Fibroblast of lung (primary cell): ENCODE data around the gene CXCR3. TPM values are rescaled to one million over a fixed set of nuclear protein-coding genes. Genes with fewer than 3 reads are reported as not detected.

ENCODE experiments used
- DNase-seq, 2 donors: peaks; one replicate each; pipeline versions ENCODE4 v3.0.0 to v3.0.0-alpha.2; 2010; ENCODE audit warnings: low read depth in 2 of 2
- H2AFZ ChIP-seq: 2 replicates; pipeline ENCODE4 v1.5.1; 2012; ENCODE audit warnings: low read length, control low read depth, inconsistent platforms
- H3K27ac ChIP-seq: 2 replicates; pipeline ENCODE4 v1.5.1; 2011; ENCODE audit warnings: low read length, control low read depth; ENCODE audit not compliant: insufficient read depth
- H3K27me3 ChIP-seq: 2 replicates; pipeline ENCODE4 v1.5.1; 2011; ENCODE audit warnings: mild to moderate bottlenecking, low read length; ENCODE audit not compliant: control insufficient read depth, insufficient read depth
- H3K36me3 ChIP-seq: 2 replicates; pipeline ENCODE4 v1.5.1; 2011; ENCODE audit warnings: low read length; ENCODE audit not compliant: control insufficient read depth, insufficient read depth
- H3K4me1 ChIP-seq: 2 replicates; pipeline ENCODE4 v1.5.1; 2011; ENCODE audit warnings: low read length; ENCODE audit not compliant: control insufficient read depth, insufficient read depth; ENCODE audit errors: extremely low read depth
- H3K4me2 ChIP-seq: 2 replicates; pipeline ENCODE4 v1.5.1; 2011; ENCODE audit warnings: low read length, control low read depth; ENCODE audit not compliant: insufficient read depth; ENCODE audit errors: extremely low read depth
- H3K4me3 ChIP-seq, 4 experiments: fragments of 200-600 bp in 1 of 4; sonication (generic) in 1 of 4; replicated peaks in 1 of 4; 2 replicates each; pipeline ENCODE4 v1.5.1; 2011 to 2016; ENCODE audit warnings: low read length in 4 of 4, low read depth in 3 of 4, mild to moderate bottlenecking in 3 of 4, control low read depth in 2 of 4, inconsistent platforms in 1 of 4, mixed read lengths in 1 of 4; ENCODE audit not compliant: insufficient read depth in 1 of 4; ENCODE audit errors: control extremely low read depth in 1 of 4
- H3K79me2 ChIP-seq: 2 replicates; pipeline ENCODE4 v1.5.1; 2012; ENCODE audit warnings: mild to moderate bottlenecking, low read length, inconsistent platforms; ENCODE audit not compliant: control insufficient read depth, insufficient read depth
- H3K9ac ChIP-seq: 2 replicates; pipeline ENCODE4 v1.5.1; 2011; ENCODE audit warnings: mild to moderate bottlenecking, low read length, control low read depth; ENCODE audit not compliant: insufficient read depth
- H3K9me3 ChIP-seq: 2 replicates; pipeline ENCODE4 v1.5.1; 2012; ENCODE audit warnings: low read depth, low read length; ENCODE audit not compliant: control insufficient read depth, insufficient read depth
- H4K20me1 ChIP-seq: 2 replicates; pipeline ENCODE4 v1.5.1; 2011; ENCODE audit warnings: low read length; ENCODE audit not compliant: control insufficient read depth, insufficient read depth; ENCODE audit errors: extremely low read depth
- CTCF ChIP-seq, 2 donors: IDR thresholded peaks in 1 of 2; conservative IDR thresholded peaks in 1 of 2; 1 replicate in 1 of 2; 2 replicates in 1 of 2; pipeline ENCODE4 v1.5.1; 2011 to 2012; ENCODE audit warnings: low read length in 2 of 2, control low read depth in 1 of 2, inconsistent platforms in 1 of 2, low read depth in 1 of 2, mild to moderate bottlenecking in 1 of 2
- EZH2 ChIP-seq: IDR thresholded peaks from 2 replicates; pipeline ENCODE4 v1.5.1; 2012; ENCODE audit warnings: low read length, control low read depth, mild to moderate bottlenecking; ENCODE audit errors: missing control alignments
- polyA minus RNA-seq: library from RNA; depleted of rRNA, polyadenylated mRNA; stranded (reverse); fragments of >200 nt; gene quantifications from 2 replicates; pipeline ENCODE4 v1.2.3, GENCODE V29; 2011; ENCODE audit warnings: low replicate concordance
- polyA plus RNA-seq, 2 donors: library from polyadenylated mRNA; depleted of rRNA in 1 of 2; stranded (reverse) in 1 of 2; unstranded in 1 of 2; fragments of >200 nt; gene quantifications; 2 replicates each; pipeline ENCODE4 v1.2.1, GENCODE V29; 2011 to 2012; ENCODE audit warnings: missing spikeins in 1 of 2
- total RNA-seq: library from RNA; depleted of rRNA; stranded (reverse); fragments of >200 nt; gene quantifications from 2 replicates; pipeline ENCODE4 v1.2.1, GENCODE V29; 2014

The CXCR3 gene
- total RNA-seq (not detected in 2 replicates), polyA plus RNA-seq (not detected in 2 replicates), polyA minus RNA-seq (not detected in 2 replicates)
- not detected in 2 replicates for polyA plus RNA-seq (2012)

GRCh38 chrX:71618303-71618721 is at the start of gene CXCR3:
TSS of gene CXCR3 (minus strand) at chrX:71618511. CDS start at chrX:71618449, 62 bp downstream.
- H3K4me3 ChIP-seq = no peak within 1 kb of the TSS
- H3K27me3 ChIP-seq = no peaks in the 10 kb centered on the region
- no peaks in the 10 kb centered on the region for H3K79me2 ChIP-seq
- peak in 1 of 2 donors; percentile 44 for DNase-seq
- no peak within 1 kb of the TSS for H3K4me2 ChIP-seq
- H3K9me3 ChIP-seq = no peaks in the 10 kb centered on the region
- H3K36me3 ChIP-seq = no peaks in the 10 kb centered on the region
- no peak within 1 kb of the TSS for H2AFZ ChIP-seq
- H3K27ac ChIP-seq = no peak within 1 kb of the TSS
- TF ChIP-seq EZH2 (no peak), CTCF (conservative IDR thresholded peaks at IDR 0.05 in 1 of 2, IDR thresholded peaks at IDR 0.05 in 1 of 2; ENCODE audit: low read depth in 1 of 2, low read length in 2 of 2) (no peak)
- peaks cover 3% of the 10 kb centered on the region for H3K4me1 ChIP-seq
- no peak within 1 kb of the TSS for H3K9ac ChIP-seq
- H4K20me1 ChIP-seq = no peaks in the 10 kb centered on the region

GRCh38 chrX:71667328-71668247 is 49.3 kb upstream of the CXCR3 start, which contains the start of gene LOC101059915:
TSS of gene LOC101059915 (plus strand) at chrX:71667546.
- Histone ChIP-seq H3K9ac (no peak within 1 kb of the TSS), H3K79me2 (no peaks in the 10 kb centered on the region), H4K20me1 (no peaks in the 10 kb centered on the region), H3K4me3 (no peak within 1 kb of the TSS), H2AFZ (no peak within 1 kb of the TSS), H3K4me2 (no peak within 1 kb of the TSS), H3K4me1 (no peaks in the 10 kb centered on the region), H3K27me3 (peaks cover 3% of the 10 kb centered on the region), H3K27ac (no peak within 1 kb of the TSS), H3K9me3 (no peaks in the 10 kb centered on the region), H3K36me3 (no peaks in the 10 kb centered on the region)
- TF ChIP-seq EZH2 (no peak), CTCF (conservative IDR thresholded peaks at IDR 0.05 in 1 of 2, IDR thresholded peaks at IDR 0.05 in 1 of 2; ENCODE audit: low read depth in 1 of 2, low read length in 2 of 2) (no peak)
- no peak for DNase-seq

GRCh38 chrX:71666240-71667223 is 48.2 kb upstream of the CXCR3 start:
- Histone ChIP-seq H3K36me3 (no peaks in the 10 kb centered on the region), H3K9ac (no peak overlapping the region), H4K20me1 (no peaks in the 10 kb centered on the region), H3K4me2 (no peak overlapping the region), H3K27me3 (peaks cover 3% of the 10 kb centered on the region), H3K27ac (no peak overlapping the region), H3K4me3 (no peak overlapping the region), H3K4me1 (no peaks in the 10 kb centered on the region), H3K79me2 (no peaks in the 10 kb centered on the region), H2AFZ (no peak overlapping the region), H3K9me3 (no peaks in the 10 kb centered on the region)
- TF ChIP-seq EZH2 = no peak
- TF ChIP-seq CTCF (conservative IDR thresholded peaks at IDR 0.05 in 1 of 2, IDR thresholded peaks at IDR 0.05 in 1 of 2; ENCODE audit: low read depth in 1 of 2, low read length in 2 of 2) = no peak
- no peak for DNase-seq
